AG04450 (cell line): ENCODE results near the gene PGC. TPM values are rescaled to one million over a fixed set of nuclear protein-coding genes. Genes with fewer than 3 reads are reported as not detected.

Experiments used
- CTCF ChIA-PET: fragments of 300-600, 350-600 bp; formaldehyde crosslinking; extraction: SDS; loops from one replicate; lab custom pipeline; 2022; ENCODE audit warnings: antibody characterized with exemption, inconsistent platforms; lab: Charles Lee
- POLR2A ChIA-PET: fragments of 350-600 bp; formaldehyde crosslinking; extraction: SDS; loops from one replicate; lab custom pipeline; 2021; ENCODE audit warnings: antibody characterized with exemption, inconsistent platforms; lab: Yijun Ruan, JAX
- DNase-seq: peaks from one replicate; pipeline ENCODE4 v3.0.0-alpha.2; 2011; ENCODE audit warnings: low read depth, low spot score
- H3K27ac ChIP-seq: one replicate; pipeline ENCODE4 v1.5.1; 2012; ENCODE audit warnings: low read depth, low read length, control low read depth
- H3K27me3 ChIP-seq: one replicate; pipeline ENCODE4 v1.6.0; 2012; ENCODE audit warnings: low read length; ENCODE audit not compliant: control insufficient read depth, insufficient read depth
- H3K4me3 ChIP-seq: 2 replicates; pipeline ENCODE4 v1.5.1; 2011; ENCODE audit warnings: mild to moderate bottlenecking, low read depth, low read length, control low read depth
- H3K9me3 ChIP-seq: 2 replicates; pipeline ENCODE4 v1.5.1; 2012; ENCODE audit warnings: low read length; ENCODE audit not compliant: control insufficient read depth, insufficient read depth
- polyA plus RNA-seq: library from polyadenylated mRNA; depleted of rRNA; stranded (reverse); fragments of >200 nt; gene quantifications from 2 replicates; pipeline ENCODE4 v1.2.3, GENCODE V29; 2011
- TF ChIP-seq, protein P1 (sequence below): IDR thresholded peaks from 2 replicates; pipeline ENCODE4 v1.5.1; 2011; ENCODE audit warnings: low read depth, low read length, control low read depth, inconsistent platforms

Gene PGC
- polyA plus RNA-seq, 1 experiment, result not detected

DNA sequence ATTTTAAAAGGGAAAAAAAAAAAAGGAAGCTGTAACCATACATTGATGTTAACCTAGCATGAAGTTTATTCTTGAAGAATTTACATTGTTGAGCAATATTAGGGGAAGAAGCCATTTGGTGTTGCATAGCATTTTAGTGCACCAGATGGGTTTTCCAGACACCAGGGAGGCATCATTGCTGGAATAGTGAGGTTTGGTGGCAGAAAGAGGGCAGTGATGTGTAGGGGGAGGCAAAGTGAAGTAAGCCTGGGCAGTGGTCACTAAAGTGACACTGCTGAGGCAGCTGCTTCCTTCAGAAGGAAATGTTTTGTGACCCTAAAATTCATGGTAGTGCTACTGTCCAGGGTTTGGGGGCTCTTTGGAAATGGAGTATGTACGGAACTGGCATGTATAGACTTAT, 42.8 kb upstream of the PGC start:
- POLR2A ChIA-PET, result no interaction called here
- TF ChIP-seq, protein P1, sequence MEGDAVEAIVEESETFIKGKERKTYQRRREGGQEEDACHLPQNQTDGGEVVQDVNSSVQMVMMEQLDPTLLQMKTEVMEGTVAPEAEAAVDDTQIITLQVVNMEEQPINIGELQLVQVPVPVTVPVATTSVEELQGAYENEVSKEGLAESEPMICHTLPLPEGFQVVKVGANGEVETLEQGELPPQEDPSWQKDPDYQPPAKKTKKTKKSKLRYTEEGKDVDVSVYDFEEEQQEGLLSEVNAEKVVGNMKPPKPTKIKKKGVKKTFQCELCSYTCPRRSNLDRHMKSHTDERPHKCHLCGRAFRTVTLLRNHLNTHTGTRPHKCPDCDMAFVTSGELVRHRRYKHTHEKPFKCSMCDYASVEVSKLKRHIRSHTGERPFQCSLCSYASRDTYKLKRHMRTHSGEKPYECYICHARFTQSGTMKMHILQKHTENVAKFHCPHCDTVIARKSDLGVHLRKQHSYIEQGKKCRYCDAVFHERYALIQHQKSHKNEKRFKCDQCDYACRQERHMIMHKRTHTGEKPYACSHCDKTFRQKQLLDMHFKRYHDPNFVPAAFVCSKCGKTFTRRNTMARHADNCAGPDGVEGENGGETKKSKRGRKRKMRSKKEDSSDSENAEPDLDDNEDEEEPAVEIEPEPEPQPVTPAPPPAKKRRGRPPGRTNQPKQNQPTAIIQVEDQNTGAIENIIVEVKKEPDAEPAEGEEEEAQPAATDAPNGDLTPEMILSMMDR, result no peak
- Histone ChIP-seq H3K27ac (no peak overlapping the region), H3K4me3 (no peak overlapping the region), H3K27me3 (no peaks in the 10 kb centered on the region), H3K9me3 (no peaks in the 10 kb centered on the region; the same call in 1 of the 2 replicates)
- CTCF ChIA-PET, result interaction anchor here (0.7 to 5.9 kb wide), 3 partner anchors 8 to 131 kb away, joined by 3 to 75 read pairs (median 24); partner anchors contain the start of genes BYSL and MED20
- no peak for DNase-seq

DNA sequence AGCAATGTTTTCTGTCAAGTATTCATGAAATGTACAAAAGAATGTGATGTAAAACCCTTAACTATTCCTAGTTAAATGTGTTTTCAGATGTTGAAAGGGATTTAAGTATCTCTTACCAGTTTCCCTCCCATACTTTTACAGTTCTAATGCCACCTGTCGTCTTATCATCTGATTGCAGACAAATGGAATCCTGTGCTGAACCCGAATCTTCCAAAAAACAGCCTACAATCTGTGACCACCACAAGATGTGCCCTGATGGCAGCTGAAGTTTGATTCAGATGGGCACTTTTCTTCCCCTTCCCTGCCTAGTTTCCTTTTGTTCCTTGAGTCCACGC, 42.2 kb upstream of the PGC start:
- CTCF ChIA-PET, result interaction anchor here (1.2 to 5.9 kb wide), 3 partner anchors 9 to 132 kb away, joined by 4 to 75 read pairs (median 24); partner anchors contain the start of genes BYSL, FRS3 and MED20
- POLR2A ChIA-PET, result no interaction called here

DNA sequence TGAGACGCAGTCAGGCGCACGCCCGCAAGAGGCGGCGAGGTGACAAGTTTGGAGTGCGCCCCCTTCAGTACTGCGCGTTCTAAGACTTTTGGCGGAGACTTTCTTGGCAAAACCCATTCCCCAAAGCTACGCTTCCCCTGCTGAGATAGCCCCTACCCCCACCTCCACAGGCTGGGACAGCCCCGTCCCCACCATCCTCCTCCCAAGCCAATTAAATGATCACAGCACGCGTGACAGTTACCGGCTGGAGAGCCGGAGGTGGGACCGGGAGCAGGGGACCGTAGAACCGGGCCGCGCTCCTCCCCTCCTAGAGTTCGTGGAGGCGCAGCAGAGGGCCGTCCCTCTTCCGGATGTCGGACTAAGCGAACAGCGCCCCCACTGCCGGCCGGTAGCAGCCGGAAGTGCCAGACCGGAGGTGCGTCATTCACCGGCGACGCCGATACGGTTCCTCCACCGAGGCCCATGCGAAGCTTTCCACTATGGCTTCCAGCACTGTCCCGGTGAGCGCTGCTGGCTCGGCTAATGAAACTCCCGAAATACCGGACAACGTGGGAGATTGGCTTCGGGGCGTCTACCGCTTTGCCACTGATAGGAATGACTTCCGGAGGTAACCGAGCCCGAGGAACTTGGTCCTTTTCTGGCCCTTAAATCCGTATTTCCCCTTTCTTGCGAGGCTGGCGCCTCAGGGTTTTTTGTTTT, 40.2 kb upstream of the PGC start, which contains the start of gene TOMM6:
TSS of gene TOMM6 (plus strand) at position 476 of the 699 bp plus-strand sequence. CDS start at position 480, 4 bp downstream.
- DNase-seq, result peak; percentile 85
- Histone ChIP-seq H3K27ac (peak within 1 kb of the TSS; percentile 84), H3K9me3 (no peaks in the 10 kb centered on the region; the same call in 1 of the 2 replicates), H3K27me3 (no peaks in the 10 kb centered on the region), H3K4me3 (peak within 1 kb of the TSS; percentile 100)
- ChIA-PET CTCF (interaction anchor here (0.5 to 5.9 kb wide), 64 partner anchors 11 to 419 kb away, joined by 3 to 75 read pairs (median 5); partner anchors contain the start of genes BYSL, MED20 and TAF8), POLR2A (interaction anchor here (0.6 to 2.4 kb wide), 7 partner anchors 53 to 254 kb away, joined by 3 to 17 read pairs (median 3); partner anchors contain the start of genes BYSL, CCND3, MED20 and USP49)
- TF ChIP-seq, protein P1, result peak; percentile 75

More for the DNA sequence above, 42.2 kb upstream of the PGC start:
- TF ChIP-seq, protein P1, result no peak
- Histone ChIP-seq H3K9me3 (no peaks in the 10 kb centered on the region; the same call in 1 of the 2 replicates), H3K27me3 (no peaks in the 10 kb centered on the region), H3K27ac (no peak overlapping the region), H3K4me3 (no peak overlapping the region)
- DNase-seq, result no peak

DNA sequence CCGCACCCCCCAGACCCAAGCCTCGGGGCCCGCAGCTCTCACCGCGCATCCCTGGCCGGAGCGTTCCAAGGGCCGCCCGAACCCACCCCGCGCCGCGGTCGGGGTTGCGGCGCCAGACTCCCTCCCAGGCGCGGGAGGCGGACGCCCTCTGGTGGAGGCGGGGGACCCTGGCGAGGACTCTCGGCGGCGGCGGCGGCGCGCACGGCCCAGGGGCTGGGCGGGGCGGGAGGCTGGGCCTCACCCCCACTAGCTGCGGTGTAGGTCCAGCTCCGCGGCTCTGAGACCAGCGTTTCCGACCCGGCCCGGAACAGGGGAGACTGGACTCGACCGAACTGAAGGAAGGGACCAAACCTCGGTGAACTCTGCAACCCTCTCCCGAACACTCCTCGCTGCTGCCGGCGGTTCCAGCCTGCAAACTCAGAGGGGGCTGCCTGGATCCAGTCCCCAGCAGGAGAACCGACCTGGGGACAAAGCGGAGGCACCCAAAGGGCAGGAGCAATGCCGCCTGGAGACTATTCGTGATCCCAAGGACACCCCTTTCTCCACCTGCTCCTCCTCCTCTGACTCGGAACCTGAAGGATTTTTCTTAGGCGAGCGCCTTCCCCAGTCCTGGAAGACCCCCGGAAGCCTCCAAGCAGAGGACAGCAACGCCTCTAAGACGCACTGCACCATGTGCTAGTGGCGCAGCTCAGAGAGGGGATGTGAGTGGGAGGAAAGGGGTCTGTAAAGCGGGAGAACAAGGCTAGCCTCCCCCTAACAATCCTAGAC, 39.4 kb upstream of the PGC start:
- CTCF ChIA-PET, result interaction anchor here (0.5 to 5.9 kb wide), 65 partner anchors 10 to 765 kb away, joined by 3 to 75 read pairs (median 5); partner anchors contain the start of genes BYSL, MED20 and TAF8
- H3K27ac ChIP-seq, result peak overlapping the region; percentile 84
- no peaks in the 10 kb centered on the region for H3K27me3 ChIP-seq
- TF ChIP-seq, protein P1, result peak; percentile 54
- no peaks in the 10 kb centered on the region; the same call in 1 of the 2 replicates for H3K9me3 ChIP-seq
- DNase-seq, result no peak
- POLR2A ChIA-PET, result interaction anchor here (0.6 to 2.4 kb wide), 6 partner anchors 25 to 155 kb away, joined by 3 to 17 read pairs (median 3); partner anchors contain the start of genes BYSL, CCND3, MED20 and USP49
- H3K4me3 ChIP-seq, result peak overlapping the region; percentile 100
